ENCODE results near the gene MICALL1.

MICALL1 gene

GRCh38 chr22:37924386-37925065 lies 18.4 kb downstream of the MICALL1 start:
- DNase-seq = no peak
- no peaks in the 10 kb centered on the region for H3K9me3 ChIP-seq
- H3K4me3 ChIP-seq (ENCODE audit: low read depth, low read length) = no peak overlapping the region
- H3K27me3 ChIP-seq = no peaks in the 10 kb centered on the region
- no peaks in the 10 kb centered on the region for H3K4me1 ChIP-seq
- peaks cover 14% of the 10 kb centered on the region for H3K36me3 ChIP-seq
- no peak for TF ChIP-seq CTCF (IDR thresholded peaks at IDR 0.05; ENCODE audit: low read depth, low read length)

GRCh38 chr22:37925330-37925729 lies 19.2 kb downstream of the MICALL1 start:
- H3K4me3 ChIP-seq (ENCODE audit: low read depth, low read length) = no peak overlapping the region
- peaks cover 14% of the 10 kb centered on the region for H3K36me3 ChIP-seq

GRCh38 chr22:37925767-37926166 lies 19.7 kb downstream of the MICALL1 start:
- no peak for DNase-seq
- no peak overlapping the region for H3K4me3 ChIP-seq (ENCODE audit: low read depth, low read length)
- peaks cover 14% of the 10 kb centered on the region for H3K36me3 ChIP-seq
- no peaks in the 10 kb centered on the region for H3K9me3 ChIP-seq
- TF ChIP-seq CTCF (IDR thresholded peaks at IDR 0.05; ENCODE audit: low read depth, low read length) = no peak
- no peaks in the 10 kb centered on the region for H3K27me3 ChIP-seq
- no peaks in the 10 kb centered on the region for H3K4me1 ChIP-seq

More at GRCh38 chr22:37925330-37925729, 19.2 kb downstream of the MICALL1 start:
- no peak for DNase-seq
- TF ChIP-seq CTCF (IDR thresholded peaks at IDR 0.05; ENCODE audit: low read depth, low read length) = no peak
- H3K4me1 ChIP-seq = no peaks in the 10 kb centered on the region
- H3K27me3 ChIP-seq = no peaks in the 10 kb centered on the region
- no peaks in the 10 kb centered on the region for H3K9me3 ChIP-seq

- Histone ChIP-seq H3K36me3 (peaks cover 14% of the 10 kb centered on the region), H3K4me3 (ENCODE audit: low read depth, low read length) (no peak overlapping the region), H3K4me1 (no peaks in the 10 kb centered on the region), H3K27me3 (no peaks in the 10 kb centered on the region), H3K9me3 (no peaks in the 10 kb centered on the region)
- no peak for TF ChIP-seq CTCF (IDR thresholded peaks at IDR 0.05; ENCODE audit: low read depth, low read length)
- no peak for DNase-seq
These were observed 20.3 kb downstream of the MICALL1 start for GRCh38 chr22:37926358-37926757.

- no peak for DNase-seq
- no peaks in the 10 kb centered on the region for H3K27me3 ChIP-seq
- TF ChIP-seq CTCF (IDR thresholded peaks at IDR 0.05; ENCODE audit: low read depth, low read length) = no peak
- no peaks in the 10 kb centered on the region for H3K9me3 ChIP-seq
- peaks cover 17% of the 10 kb centered on the region for H3K36me3 ChIP-seq
- H3K4me3 ChIP-seq (ENCODE audit: low read depth, low read length) = no peak overlapping the region
- no peaks in the 10 kb centered on the region for H3K4me1 ChIP-seq
These were observed 20.9 kb downstream of the MICALL1 start for GRCh38 chr22:37926771-37927636.

GRCh38 chr22:37927637-37927936 lies 21.5 kb downstream of the MICALL1 start:
- H3K36me3 ChIP-seq = peaks cover 23% of the 10 kb centered on the region
- no peak overlapping the region for H3K4me3 ChIP-seq (ENCODE audit: low read depth, low read length)

More at GRCh38 chr22:37927637-37927936, 21.5 kb downstream of the MICALL1 start:
- H3K9me3 ChIP-seq = no peaks in the 10 kb centered on the region
- H3K4me1 ChIP-seq = no peaks in the 10 kb centered on the region
- no peak for DNase-seq
- no peak for TF ChIP-seq CTCF (IDR thresholded peaks at IDR 0.05; ENCODE audit: low read depth, low read length)
- H3K27me3 ChIP-seq = no peaks in the 10 kb centered on the region
